GM12878 (cell line): ENCODE data around the gene STBD1.

Source experiments
- BRCA1 ChIP-seq: IDR thresholded peaks from 2 replicates; pipeline ENCODE4 v1.6.1; 2011; ENCODE audit warnings: low read depth, low read length, improper control_type of control experiment
- CTCF ChIP-seq, 3 experiments: IDR thresholded peaks in 2 of 3; conservative IDR thresholded peaks in 1 of 3; 2 replicates each; pipeline ENCODE4 v1.5.1; 2011; ENCODE audit warnings: low read depth in 3 of 3, low read length in 3 of 3, mild to moderate bottlenecking in 3 of 3, control low read depth in 2 of 3, moderate library complexity in 2 of 3, inconsistent platforms in 1 of 3, mixed read lengths in 1 of 3; ENCODE audit not compliant: control insufficient read depth in 2 of 3, insufficient read depth in 1 of 3; ENCODE audit errors: extremely low read depth in 1 of 3
- EP300 ChIP-seq, 2 experiments: fragments of 150-350 bp in 1 of 2; IDR thresholded peaks; 2 replicates each; pipeline ENCODE4 v1.6.1; 2011 to 2012; ENCODE audit warnings: low read depth in 2 of 2, low read length in 2 of 2, borderline replicate concordance in 1 of 2, improper control_type of control experiment in 1 of 2, inconsistent platforms in 1 of 2; ENCODE audit not compliant: control insufficient read depth in 1 of 2
- HDGF ChIP-seq: fragments of 450-650 bp; IDR thresholded peaks from 2 replicates; pipeline ENCODE4 v1.6.1; 2016; ENCODE audit warnings: antibody characterized with exemption
- JUNB ChIP-seq: IDR thresholded peaks from 2 replicates; pipeline ENCODE4 v1.6.1; 2016; ENCODE audit warnings: antibody characterized with exemption, mild to moderate bottlenecking
- MTA2 ChIP-seq: fragments of 450-650 bp; IDR thresholded peaks from 2 replicates; pipeline ENCODE4 v1.6.1; 2016; ENCODE audit warnings: low read depth, mild to moderate bottlenecking, moderate library complexity
- MXI1 ChIP-seq: fragments of 150-350 bp; IDR thresholded peaks from 2 replicates; pipeline ENCODE4 v1.6.1; 2011; ENCODE audit warnings: low read depth, mild to moderate bottlenecking, inconsistent platforms, low read length, improper control_type of control experiment
- MYC ChIP-seq: IDR thresholded peaks from 2 replicates; pipeline ENCODE4 v1.6.1; 2011; ENCODE audit warnings: mild to moderate bottlenecking, low read length, moderate library complexity, inconsistent platforms; ENCODE audit not compliant: insufficient read depth, insufficient replicate concordance, insufficient read length, severe bottlenecking
- RELA ChIP-seq: fragments of 450-650 bp; IDR thresholded peaks from 2 replicates; pipeline ENCODE4 v1.8.0; 2014; ENCODE audit warnings: borderline replicate concordance; ENCODE audit not compliant: partially characterized antibody
- SMARCA5 ChIP-seq: fragments of 450-650 bp; IDR thresholded peaks from 2 replicates; pipeline ENCODE4 v1.6.1; 2017; ENCODE audit warnings: mild to moderate bottlenecking
- SP1 ChIP-seq: IDR thresholded peaks from one replicate; pipeline ENCODE4 v1.6.1; 2011; ENCODE audit warnings: low read depth, low read length
- SRF ChIP-seq, 2 experiments: IDR thresholded peaks; 2 replicates each; pipeline ENCODE4 v1.6.1; 2011; ENCODE audit warnings: low read depth in 2 of 2, low read length in 2 of 2, mild to moderate bottlenecking in 1 of 2, moderate library complexity in 1 of 2
- SUZ12 ChIP-seq: fragments of 200-600 bp; sonication (generic); IDR thresholded peaks from one replicate; pipeline ENCODE4 v1.6.1; 2018; ENCODE audit warnings: antibody characterized with exemption, mild to moderate bottlenecking; ENCODE audit not compliant: unreplicated experiment
- USF2 ChIP-seq: IDR thresholded peaks from 2 replicates; pipeline ENCODE4 v1.6.1; 2011; ENCODE audit warnings: low read depth, low read length, improper control_type of control experiment, borderline replicate concordance

GRCh38 chr4:76310683-76311082, 4.2 kb downstream of the STBD1 start:
- TF ChIP-seq HDGF = no peak
- TF ChIP-seq SUZ12 = no peak
- no peak for TF ChIP-seq MTA2
- TF ChIP-seq SMARCA5 = no peak
- TF ChIP-seq CTCF (IDR thresholded peaks at IDR 0.05 in 2 of 3, conservative IDR thresholded peaks at IDR 0.05 in 1 of 3; ENCODE audit: control insufficient read depth in 2 of 3, extremely low read depth in 1 of 3, insufficient read depth in 1 of 3, low read depth in 3 of 3, low read length in 3 of 3) = no peak
- no peak for TF ChIP-seq SP1
- no peak for TF ChIP-seq MXI1
- TF ChIP-seq SRF (IDR thresholded peaks at IDR 0.05; ENCODE audit: low read depth in 2 of 2, low read length in 2 of 2) = no peak
- TF ChIP-seq BRCA1 = no peak
- TF ChIP-seq RELA = no peak
- TF ChIP-seq USF2 = no peak
- no peak for TF ChIP-seq JUNB
- no peak for TF ChIP-seq MYC
- TF ChIP-seq EP300 (IDR thresholded peaks at IDR 0.05; ENCODE audit: borderline replicate concordance in 1 of 2, control insufficient read depth in 1 of 2, low read depth in 2 of 2, low read length in 2 of 2) = no peak
